H1 (cell line): Measurements from ENCODE around the gene RRAS. TPM values are rescaled to one million over a fixed set of nuclear protein-coding genes. Genes with fewer than 3 reads are reported as not detected.

Experiments
- BCL11A ChIP-seq, 2 experiments: IDR thresholded peaks; one replicate each; pipeline ENCODE4 v1.6.1; 2011; ENCODE audit warnings: low read depth in 2 of 2, low read length in 2 of 2, mild to moderate bottlenecking in 2 of 2
- CEBPB ChIP-seq: IDR thresholded peaks from 2 replicates; pipeline ENCODE4 v1.6.1; 2012; ENCODE audit warnings: low read depth, low read length
- CHD1 ChIP-seq: IDR thresholded peaks from 2 replicates; pipeline ENCODE4 v1.6.1; 2012; ENCODE audit warnings: low read depth, low read length, improper control_type of control experiment
- CHD2 ChIP-seq: IDR thresholded peaks from 2 replicates; pipeline ENCODE4 v1.6.1; 2012; ENCODE audit warnings: low read length, improper control_type of control experiment
- CREB1 ChIP-seq: IDR thresholded peaks from 2 replicates; pipeline ENCODE4 v1.6.1; 2012; ENCODE audit warnings: inconsistent platforms
- EGR1 ChIP-seq: IDR thresholded peaks from 2 replicates; pipeline ENCODE4 v1.6.1; 2011; ENCODE audit warnings: low read depth, low read length, borderline replicate concordance
- EP300 ChIP-seq, 2 experiments: IDR thresholded peaks; 1 replicate in 1 of 2; 2 replicates in 1 of 2; pipeline ENCODE4 v1.6.1; 2011 to 2012; ENCODE audit warnings: low read depth in 2 of 2, low read length in 2 of 2, mild to moderate bottlenecking in 2 of 2, borderline replicate concordance in 1 of 2, inconsistent platforms in 1 of 2, moderate library complexity in 1 of 2
- GTF2F1 ChIP-seq: IDR thresholded peaks from 2 replicates; pipeline ENCODE4 v1.6.1; 2012; ENCODE audit warnings: low read depth, low read length, improper control_type of control experiment, borderline replicate concordance
- HDAC6 ChIP-seq: IDR thresholded peaks from one replicate; pipeline ENCODE4 v1.7.1; 2012; ENCODE audit warnings: low read depth, mild to moderate bottlenecking, inconsistent platforms, low read length, moderate library complexity
- JUND ChIP-seq: IDR thresholded peaks from 2 replicates; pipeline ENCODE4 v1.6.1; 2011; ENCODE audit warnings: mild to moderate bottlenecking, improper control_type of control experiment, low read length
- KDM1A ChIP-seq: fragments of 200-600, 300-600 bp; sonication (generic); IDR thresholded peaks from 2 replicates; pipeline ENCODE4 v1.7.1; 2016; ENCODE audit warnings: mild to moderate bottlenecking, low read length, borderline replicate concordance
- KDM4A ChIP-seq: IDR thresholded peaks from one replicate; pipeline ENCODE4 v1.7.1; 2012; ENCODE audit warnings: low read depth, mild to moderate bottlenecking, moderate library complexity, low read length, inconsistent platforms; ENCODE audit not compliant: severe bottlenecking
- KDM5A ChIP-seq: fragments of 200-600 bp; IDR thresholded peaks from 2 replicates; pipeline ENCODE4 v1.7.1; 2012; ENCODE audit warnings: mild to moderate bottlenecking, low read length, inconsistent platforms, mixed read lengths
- MAX ChIP-seq: IDR thresholded peaks from 2 replicates; pipeline ENCODE4 v1.6.1; 2012; ENCODE audit warnings: inconsistent platforms
- NRF1 ChIP-seq: IDR thresholded peaks from 2 replicates; pipeline ENCODE4 v1.6.1; 2011; ENCODE audit warnings: mild to moderate bottlenecking, low read depth, low read length, improper control_type of control experiment
- PHF8 ChIP-seq: fragments of 200-600 bp; sonication (generic); conservative IDR thresholded peaks from 2 replicates; pipeline ENCODE4 v1.7.1; 2012; ENCODE audit warnings: low read depth, mild to moderate bottlenecking, inconsistent platforms, low read length, moderate library complexity
- RAD21 ChIP-seq, 2 experiments: IDR thresholded peaks in 1 of 2; conservative IDR thresholded peaks in 1 of 2; 2 replicates each; pipeline ENCODE4 v1.6.1; 2011; ENCODE audit warnings: low read depth in 2 of 2, low read length in 2 of 2, improper control_type of control experiment in 1 of 2, inconsistent platforms in 1 of 2, mild to moderate bottlenecking in 1 of 2, moderate library complexity in 1 of 2
- RBBP5 ChIP-seq: IDR thresholded peaks from 2 replicates; pipeline ENCODE4 v1.7.1; 2012; ENCODE audit warnings: low read depth, mild to moderate bottlenecking, inconsistent platforms, low read length, moderate library complexity, borderline replicate concordance
- RFX5 ChIP-seq: IDR thresholded peaks from 2 replicates; pipeline ENCODE4 v1.6.1; 2011; ENCODE audit warnings: low read depth, low read length, improper control_type of control experiment, borderline replicate concordance
- RNF2 ChIP-seq: fragments of 200-900, 300-1000 bp; sonication (generic); IDR thresholded peaks from 2 replicates; pipeline ENCODE4 v1.7.1; 2016; ENCODE audit warnings: borderline replicate concordance, low read depth, mild to moderate bottlenecking, antibody characterized with exemption, low read length; ENCODE audit not compliant: poor library complexity, severe bottlenecking; ENCODE audit errors: missing control alignments
- SAP30 ChIP-seq: fragments of 300-600 bp; sonication (generic); IDR thresholded peaks from 2 replicates; pipeline ENCODE4 v1.7.1; 2012; ENCODE audit warnings: low read length, moderate library complexity, mild to moderate bottlenecking, inconsistent platforms; ENCODE audit not compliant: insufficient read depth, insufficient replicate concordance
- polyA plus RNA-seq, 7 experiments: library from polyadenylated mRNA; depleted of rRNA in 3 of 7; stranded (reverse) in 5 of 7; unstranded in 2 of 7; fragments of >200 nt in 5 of 7; fragments of 200-250 nt in 2 of 7; gene quantifications; 1 replicate in 5 of 7; 2 replicates in 1 of 7; 4 replicates in 1 of 7; pipeline versions ENCODE4 v1.2.1 to v1.2.3, GENCODE V29; 2011 to 2013; ENCODE audit warnings: missing spikeins in 2 of 7, mixed read lengths in 2 of 7
- total RNA-seq: library from RNA; stranded (reverse); fragmentation: NEBNext Ultra II Directional; extraction: Animal tissue kit (Norgen Biotek cat#: 25700); gene quantifications from 2 replicates; pipeline ENCODE4 v1.2.1, GENCODE V29; 2021

The RRAS gene
- total and polyA plus RNA-seq, 2 of the 8 experiments (the other 6 are each of a cell fraction or from before 2014, with no cell fraction given) = 17.7 to 49.1 TPM

- no peak for TF ChIP-seq GTF2F1
- no peak; the same call in 1 of the 2 replicates for TF ChIP-seq KDM5A
- TF ChIP-seq RAD21 (IDR thresholded peaks at IDR 0.05 in 1 of 2, conservative IDR thresholded peaks at IDR 0.05 in 1 of 2; ENCODE audit: low read depth in 2 of 2, low read length in 2 of 2) = no peak
- no peak for TF ChIP-seq BCL11A (IDR thresholded peaks at IDR 0.05; ENCODE audit: low read depth in 2 of 2, low read length in 2 of 2)
- peak; percentile 84 for TF ChIP-seq MAX
- peak; percentile 48; the same call in 1 of the 2 replicates for TF ChIP-seq CREB1
- TF ChIP-seq CHD1 = no peak
- no peak for TF ChIP-seq JUND
- peak; percentile 52 for TF ChIP-seq KDM4A
- TF ChIP-seq KDM1A = no peak; the same call in 1 of the 2 replicates
- no peak for TF ChIP-seq EGR1
- TF ChIP-seq RBBP5 = no peak
- TF ChIP-seq EP300 (IDR thresholded peaks at IDR 0.05; ENCODE audit: borderline replicate concordance in 1 of 2, low read depth in 2 of 2, low read length in 2 of 2) = no peak
- TF ChIP-seq RFX5 = no peak
- no peak for TF ChIP-seq NRF1
- no peak for TF ChIP-seq HDAC6
- no peak; the same call in 1 of the 2 replicates for TF ChIP-seq CHD2
- no peak for TF ChIP-seq RNF2
- no peak for TF ChIP-seq CEBPB
- TF ChIP-seq PHF8 = no peak
- no peak for TF ChIP-seq SAP30
Observed at GRCh38 chr19:49664171-49665035, 24.5 kb upstream of the RRAS start (continued).
